Thymus (tissue), 11 donors: ENCODE results near the gene PGA5. TPM values are rescaled to one million over a fixed set of nuclear protein-coding genes. Genes with fewer than 3 reads are reported as not detected.
"Not testable (repeated sequence)": the region's sequence is repeated elsewhere in the genome, so short reads cannot be mapped to it uniquely, and the experiment has no call there.

Experiments
- DNase-seq, 9 donors: peaks; one replicate each; pipeline ENCODE4 v3.0.0-alpha.2; 2013; ENCODE audit warnings: low spot score in 9 of 9, low read depth in 6 of 9, missing footprints in 1 of 9
- H3K27ac ChIP-seq, 2 donors: one replicate each; pipeline ENCODE4 v1.5.1; 2013; ENCODE audit warnings: control low read depth in 1 of 2, low read depth in 1 of 2, low read length in 1 of 2, mild to moderate bottlenecking in 1 of 2, moderate library complexity in 1 of 2
- H3K27me3 ChIP-seq, 2 donors: one replicate each; pipeline ENCODE4 v1.5.1; 2013; ENCODE audit warnings: low read length in 1 of 2; ENCODE audit not compliant: control insufficient read depth in 2 of 2, insufficient read depth in 1 of 2
- H3K36me3 ChIP-seq, 2 donors: one replicate each; pipeline ENCODE4 v1.5.1; 2013; ENCODE audit warnings: low read length in 1 of 2, mild to moderate bottlenecking in 1 of 2, moderate library complexity in 1 of 2; ENCODE audit not compliant: control insufficient read depth in 2 of 2, insufficient read depth in 2 of 2
- H3K4me1 ChIP-seq, 2 donors: one replicate each; pipeline ENCODE4 v1.5.1; 2013; ENCODE audit warnings: low read length in 2 of 2; ENCODE audit not compliant: control insufficient read depth in 2 of 2, insufficient read depth in 2 of 2
- H3K4me3 ChIP-seq, 2 donors: one replicate each; pipeline ENCODE4 v1.5.1; 2013; ENCODE audit warnings: low read length in 2 of 2, control low read depth in 1 of 2, mild to moderate bottlenecking in 1 of 2
- H3K9me3 ChIP-seq, 2 donors: one replicate each; pipeline ENCODE4 v1.5.1; 2013; ENCODE audit warnings: low read length in 1 of 2, mild to moderate bottlenecking in 1 of 2; ENCODE audit not compliant: control insufficient read depth in 2 of 2, insufficient read depth in 1 of 2
- WGBS: extraction: QIAGEN DNeasy Blood & Tissue Kit; methylation state at CpG from one replicate; pipeline ENCODE4 v1.1.7; 2013; 5-methylcytosine and 5-hydroxymethylcytosine counted together
- polyA plus RNA-seq: library from polyadenylated mRNA; stranded (reverse); fragments of 200-250 nt; gene quantifications from one replicate; pipeline ENCODE4 v1.2.3, GENCODE V29; 2013
- total RNA-seq: library from RNA; stranded (reverse); fragments of 120-200 nt; gene quantifications from one replicate; pipeline ENCODE4 v1.2.4, GENCODE V29; 2013
- donor health status: healthy.

Gene PGA5
- total and polyA plus RNA-seq, 2 donors: 0.19 to 1.4 TPM

GRCh38 chr11:61237130-61237529 is 3.8 kb upstream of the PGA5 start:
- H3K9me3 ChIP-seq, H3K4me1 ChIP-seq, DNase-seq, H3K27ac ChIP-seq, H3K4me3 ChIP-seq, H3K36me3 ChIP-seq, H3K27me3 ChIP-seq: not testable (repeated sequence)
- WGBS: no CpG with 5 or more reads among the region's 4 CpGs

- not testable (repeated sequence) for H3K9me3 ChIP-seq, H3K36me3 ChIP-seq, H3K27me3 ChIP-seq, H3K27ac ChIP-seq, DNase-seq, H3K4me1 ChIP-seq, H3K4me3 ChIP-seq
- 83% methylated on average over 8 of the region's 8 CpGs for WGBS
These were observed 687 bp upstream of the PGA5 start for GRCh38 chr11:61240288-61240687.

- WGBS: no CpG with 5 or more reads among the region's 5 CpGs
- DNase-seq, H3K27ac ChIP-seq, H3K27me3 ChIP-seq, H3K4me1 ChIP-seq, H3K36me3 ChIP-seq, H3K9me3 ChIP-seq, H3K4me3 ChIP-seq: not testable (repeated sequence)
These were observed 551 bp downstream of the PGA5 start for GRCh38 chr11:61241526-61241925.

- not testable (repeated sequence) for DNase-seq, H3K4me1 ChIP-seq, H3K4me3 ChIP-seq, H3K27me3 ChIP-seq, H3K9me3 ChIP-seq, H3K36me3 ChIP-seq, H3K27ac ChIP-seq
- no CpG with 5 or more reads among the region's 10 CpGs for WGBS
These were observed 4.4 kb downstream of the PGA5 start for GRCh38 chr11:61245284-61245964.

GRCh38 chr11:61248071-61248470 is 7.1 kb downstream of the PGA5 start:
- H3K36me3 ChIP-seq, H3K4me3 ChIP-seq, H3K27me3 ChIP-seq, H3K27ac ChIP-seq, H3K9me3 ChIP-seq, H3K4me1 ChIP-seq, DNase-seq: not testable (repeated sequence)
- 95% methylated on average over 9 of the region's 9 CpGs for WGBS

GRCh38 chr11:61249201-61249600 is 8.2 kb downstream of the PGA5 start:
- H3K4me1 ChIP-seq, H3K27ac ChIP-seq, H3K27me3 ChIP-seq, H3K9me3 ChIP-seq, DNase-seq, H3K36me3 ChIP-seq, H3K4me3 ChIP-seq: not testable (repeated sequence)
- WGBS: 94% methylated on average over 8 of the region's 8 CpGs

GRCh38 chr11:61250796-61251765 is 10.1 kb downstream of the PGA5 start:
- DNase-seq, H3K27me3 ChIP-seq, H3K4me3 ChIP-seq, H3K27ac ChIP-seq, H3K4me1 ChIP-seq, H3K9me3 ChIP-seq, H3K36me3 ChIP-seq: not testable (repeated sequence)
- WGBS: 94% methylated on average over 20 of the region's 20 CpGs

- not testable (repeated sequence) for H3K36me3 ChIP-seq, H3K4me1 ChIP-seq, H3K27ac ChIP-seq, DNase-seq, H3K4me3 ChIP-seq, H3K9me3 ChIP-seq, H3K27me3 ChIP-seq
- WGBS: 79% methylated on average over 1 of the region's 1 CpG
These were observed 11.4 kb downstream of the PGA5 start for GRCh38 chr11:61252332-61252731.

- peak; percentile 19 to 72 (median 39) for DNase-seq
- no peak overlapping the region for H3K4me3 ChIP-seq
- H3K9me3 ChIP-seq: no peaks in the 10 kb centered on the region
- no peak overlapping the region for H3K27ac ChIP-seq
- peaks cover 7 to 13% of the 10 kb centered on the region in 2 donors for H3K36me3 ChIP-seq
- H3K4me1 ChIP-seq: no peaks in the 10 kb centered on the region
- no peaks in the 10 kb centered on the region for H3K27me3 ChIP-seq
- WGBS: 67% methylated on average over 12 of the region's 12 CpGs
These were observed 13.5 kb downstream of the PGA5 start for GRCh38 chr11:61254403-61255025.
